GM19099 (cell line): ENCODE measurements around the gene TEK.

ENCODE experiments used
- POLR2A ChIP-seq: IDR thresholded peaks from 3 replicates; pipeline ENCODE4 v1.6.1; 2011; ENCODE audit warnings: low read depth; ENCODE audit not compliant: insufficient read length; ENCODE audit errors: extremely low read depth

TEK gene

DNA sequence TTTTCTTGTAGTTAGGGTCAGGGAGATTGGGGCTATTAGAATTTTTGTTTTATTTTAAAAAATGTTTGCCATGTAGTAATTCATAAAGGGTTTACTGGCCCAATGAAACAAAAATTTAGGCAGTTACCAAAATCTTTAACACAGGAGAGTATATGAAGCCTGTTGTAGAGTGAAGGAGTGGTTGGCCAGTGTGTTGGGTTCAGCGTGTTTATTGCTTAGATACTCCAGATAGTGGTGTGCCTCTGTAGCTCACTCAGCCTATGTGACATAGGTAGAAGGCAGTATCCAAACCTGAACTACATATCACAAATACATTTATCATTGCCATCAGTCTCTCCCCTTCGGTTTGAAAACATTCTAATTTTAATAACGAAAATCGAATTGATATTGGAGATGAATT, 1.2 kb downstream of the TEK start:
- no peak for TF ChIP-seq POLR2A

GRCh38 chr9:27112235-27112634, 3.2 kb downstream of the TEK start:
- TF ChIP-seq POLR2A, result no peak

- TF ChIP-seq POLR2A, result no peak
Observed at GRCh38 chr9:27117489-27118135, 8.6 kb downstream of the TEK start.

- no peak for TF ChIP-seq POLR2A
Observed at GRCh38 chr9:27118916-27119315, 9.9 kb downstream of the TEK start.

GRCh38 chr9:27124151-27124550, 15.1 kb downstream of the TEK start:
- TF ChIP-seq POLR2A, result no peak

- TF ChIP-seq POLR2A, result no peak
Observed at GRCh38 chr9:27125030-27125429, 16.0 kb downstream of the TEK start.

GRCh38 chr9:27125936-27126335, 16.9 kb downstream of the TEK start:
- no peak for TF ChIP-seq POLR2A

DNA sequence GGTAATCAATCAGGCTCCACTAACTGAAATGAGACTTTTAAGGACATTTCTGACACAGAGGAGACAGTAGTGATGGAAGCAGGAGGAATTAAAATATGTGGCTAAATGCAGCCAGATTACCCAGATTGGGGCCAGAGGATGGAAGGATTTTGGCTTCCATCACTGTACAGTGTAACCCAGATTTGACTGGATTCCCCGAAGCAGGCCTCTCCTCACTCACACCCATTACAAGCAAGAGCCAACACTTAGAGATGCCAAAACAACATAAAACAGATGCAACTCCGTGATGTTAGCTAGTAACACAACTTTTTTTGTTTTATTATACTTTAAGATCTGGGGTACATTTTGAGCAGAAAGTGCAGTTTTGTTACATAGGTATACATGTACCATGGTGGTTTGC, 17.6 kb downstream of the TEK start:
- TF ChIP-seq POLR2A, result no peak

DNA sequence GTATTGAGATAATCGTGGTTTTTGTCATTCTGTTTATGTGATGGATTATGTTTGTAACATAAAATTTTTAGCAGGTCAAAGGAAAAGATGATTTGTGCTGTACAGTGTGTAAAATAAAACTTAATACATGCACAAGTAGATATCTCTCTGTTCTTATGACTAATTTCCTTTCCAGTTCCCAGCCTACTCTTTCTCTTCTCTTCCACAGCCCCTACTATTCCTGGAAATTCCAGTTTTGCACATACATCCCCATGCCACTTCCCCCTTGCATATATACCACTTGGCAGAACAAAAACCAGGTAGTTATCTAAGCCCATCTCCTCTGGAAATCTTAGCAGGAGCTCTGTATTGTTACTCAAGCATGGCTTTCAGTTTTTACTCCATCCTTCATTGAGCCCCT, 20.2 kb downstream of the TEK start:
- TF ChIP-seq POLR2A, result no peak

DNA sequence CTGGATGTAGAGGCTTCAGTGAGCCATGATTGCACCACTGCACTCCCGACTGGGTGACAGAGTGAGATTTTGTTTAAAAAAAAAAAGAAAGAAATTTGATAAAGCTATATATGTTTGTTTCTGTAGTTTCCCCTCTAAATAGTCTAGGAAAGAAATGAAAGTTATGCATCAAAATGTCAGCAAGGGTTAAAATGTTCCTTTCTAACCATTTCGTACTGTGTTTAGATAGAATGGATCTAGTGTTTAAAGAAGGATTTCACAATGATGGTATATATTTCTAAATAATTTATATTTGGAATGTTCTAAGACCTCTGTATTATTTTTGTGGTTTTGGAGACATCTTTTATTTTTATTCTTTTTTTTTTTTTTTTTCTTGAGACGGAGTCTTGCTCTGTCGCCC, 22.7 kb downstream of the TEK start:
- TF ChIP-seq POLR2A, result no peak

GRCh38 chr9:27133817-27134216, 24.8 kb downstream of the TEK start:
- TF ChIP-seq POLR2A, result no peak

GRCh38 chr9:27142299-27142930, 33.4 kb downstream of the TEK start:
- TF ChIP-seq POLR2A, result no peak

DNA sequence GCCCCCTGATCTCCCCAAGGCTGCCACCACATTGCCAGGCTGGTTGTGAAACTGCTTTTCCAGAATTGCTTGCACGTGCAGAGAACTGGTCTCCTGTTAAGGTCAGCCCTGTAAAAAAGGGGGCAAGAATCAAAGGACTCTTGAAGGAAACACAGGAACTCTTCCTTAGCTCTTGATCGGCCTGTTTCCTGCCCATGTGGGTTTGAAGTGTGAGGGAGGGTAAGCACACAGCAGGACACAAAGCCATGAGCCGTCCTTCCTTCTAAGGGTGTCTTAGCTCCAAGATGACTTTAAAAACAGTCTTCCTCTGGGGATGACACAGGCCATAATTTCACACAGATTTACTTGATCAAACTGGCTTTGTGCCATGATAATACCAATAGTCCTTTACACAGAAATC, 36.1 kb downstream of the TEK start:
- no peak for TF ChIP-seq POLR2A

DNA sequence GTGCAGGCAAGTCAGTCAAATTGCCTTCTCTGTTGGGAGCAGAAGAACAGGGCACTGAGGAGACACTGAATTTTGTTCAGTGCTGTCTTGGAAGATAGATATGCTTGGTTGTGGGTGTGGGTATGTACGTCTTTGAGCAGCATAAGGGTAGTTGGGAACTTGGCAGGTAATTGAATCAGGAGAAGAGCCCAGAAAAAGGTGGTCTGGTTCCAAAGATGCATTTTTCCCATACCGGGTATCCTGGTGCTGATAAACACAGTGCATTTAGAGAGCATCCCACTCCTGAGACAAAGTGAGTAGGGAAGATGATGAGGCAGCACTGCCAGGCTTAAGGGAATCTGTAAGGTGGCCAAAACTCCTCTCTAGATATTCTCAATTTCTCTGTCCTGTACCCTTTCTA, 40.6 kb downstream of the TEK start:
- no peak for TF ChIP-seq POLR2A

DNA sequence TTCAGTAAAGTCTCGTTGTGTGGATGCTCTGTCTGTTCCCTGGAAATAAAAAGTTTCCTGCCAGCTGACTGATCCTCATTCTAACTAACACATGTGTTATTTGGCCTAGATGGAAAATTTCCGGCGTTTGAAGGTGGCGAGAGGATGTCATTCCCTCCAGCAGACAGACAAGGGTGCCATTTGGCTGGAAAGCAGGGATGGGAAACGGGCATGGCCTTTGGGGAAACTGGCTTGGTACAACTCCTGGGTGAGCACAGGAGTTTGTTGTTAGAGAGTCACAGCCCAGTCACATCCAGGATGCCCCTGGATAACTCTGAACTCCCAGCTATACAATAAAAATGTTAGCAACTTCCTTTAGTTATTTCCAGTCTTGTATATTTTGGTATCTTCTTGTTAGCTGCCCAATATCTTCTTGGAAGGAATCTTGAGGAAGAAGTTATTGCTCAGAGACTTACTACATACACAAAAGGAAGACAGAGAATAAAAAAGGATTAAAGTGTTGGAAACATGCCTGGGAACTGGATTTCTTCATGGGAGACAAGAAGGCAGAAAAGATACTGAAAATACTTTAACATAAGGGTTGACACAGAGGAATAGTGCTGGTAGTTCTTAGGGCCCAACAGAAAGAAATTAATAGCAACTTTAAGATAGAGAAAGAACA, 41.9 kb downstream of the TEK start:
- no peak for TF ChIP-seq POLR2A

- no peak for TF ChIP-seq POLR2A
Observed at GRCh38 chr9:27151693-27152404, 42.8 kb downstream of the TEK start.
